H1 (cell line): ENCODE data around the gene LSM4. TPM values are rescaled to one million over a fixed set of nuclear protein-coding genes. Genes with fewer than 3 reads are reported as not detected.

Source experiments
- BACH1 ChIP-seq: IDR thresholded peaks from 2 replicates; pipeline ENCODE4 v1.6.1; 2012; ENCODE audit warnings: low read length, improper control_type of control experiment
- BRCA1 ChIP-seq: IDR thresholded peaks from 2 replicates; pipeline ENCODE4 v1.6.1; 2012; ENCODE audit warnings: low read depth, low read length, improper control_type of control experiment
- CBX5 ChIP-seq: fragments of 300-800, 300-1000 bp; sonication (generic); IDR thresholded peaks from 2 replicates; pipeline ENCODE4 v1.7.1; 2016; ENCODE audit warnings: antibody characterized with exemption, low read length, low read depth
- CBX8 ChIP-seq: fragments of 300-800, 300-1000 bp; sonication (generic); IDR thresholded peaks from 2 replicates; pipeline ENCODE4 v1.7.1; 2016; ENCODE audit warnings: low read depth, low read length, borderline replicate concordance
- CHD1 ChIP-seq: IDR thresholded peaks from 2 replicates; pipeline ENCODE4 v1.6.1; 2012; ENCODE audit warnings: low read depth, low read length, improper control_type of control experiment
- HDAC2 ChIP-seq, 2 experiments: fragments of 300-600 bp in 1 of 2; sonication (generic) in 1 of 2; IDR thresholded peaks; 2 replicates each; pipeline ENCODE4 v1.6.1; 2011 to 2012; ENCODE audit warnings: low read depth in 2 of 2, low read length in 2 of 2, mild to moderate bottlenecking in 2 of 2, moderate library complexity in 2 of 2, borderline replicate concordance in 1 of 2, inconsistent platforms in 1 of 2
- JUND ChIP-seq: IDR thresholded peaks from 2 replicates; pipeline ENCODE4 v1.6.1; 2011; ENCODE audit warnings: mild to moderate bottlenecking, improper control_type of control experiment, low read length
- KDM4A ChIP-seq: IDR thresholded peaks from one replicate; pipeline ENCODE4 v1.7.1; 2012; ENCODE audit warnings: low read depth, mild to moderate bottlenecking, moderate library complexity, low read length, inconsistent platforms; ENCODE audit not compliant: severe bottlenecking
- KDM5A ChIP-seq: fragments of 200-600 bp; IDR thresholded peaks from 2 replicates; pipeline ENCODE4 v1.7.1; 2012; ENCODE audit warnings: mild to moderate bottlenecking, low read length, inconsistent platforms, mixed read lengths
- NANOG ChIP-seq: IDR thresholded peaks from 2 replicates; pipeline ENCODE4 v1.6.1; 2011; ENCODE audit warnings: low read length, low read depth, mild to moderate bottlenecking, inconsistent platforms; ENCODE audit not compliant: insufficient read depth, poor library complexity, severe bottlenecking
- PHF8 ChIP-seq: fragments of 200-600 bp; sonication (generic); conservative IDR thresholded peaks from 2 replicates; pipeline ENCODE4 v1.7.1; 2012; ENCODE audit warnings: low read depth, mild to moderate bottlenecking, inconsistent platforms, low read length, moderate library complexity
- POLR2AphosphoS5 ChIP-seq: IDR thresholded peaks from 2 replicates; pipeline ENCODE4 v1.6.1; 2011; ENCODE audit warnings: low read depth, low read length
- POU5F1 ChIP-seq: IDR thresholded peaks from 2 replicates; pipeline ENCODE4 v1.6.1; 2011; ENCODE audit warnings: low read depth, mild to moderate bottlenecking, low read length, moderate library complexity
- RAD21 ChIP-seq, 2 experiments: IDR thresholded peaks in 1 of 2; conservative IDR thresholded peaks in 1 of 2; 2 replicates each; pipeline ENCODE4 v1.6.1; 2011; ENCODE audit warnings: low read depth in 2 of 2, low read length in 2 of 2, improper control_type of control experiment in 1 of 2, inconsistent platforms in 1 of 2, mild to moderate bottlenecking in 1 of 2, moderate library complexity in 1 of 2
- RXRA ChIP-seq: IDR thresholded peaks from 2 replicates; pipeline ENCODE4 v1.6.1; 2011; ENCODE audit warnings: low read depth, mild to moderate bottlenecking, low read length, moderate library complexity; ENCODE audit not compliant: insufficient read depth
- SAP30 ChIP-seq: fragments of 300-600 bp; sonication (generic); IDR thresholded peaks from 2 replicates; pipeline ENCODE4 v1.7.1; 2012; ENCODE audit warnings: low read length, moderate library complexity, mild to moderate bottlenecking, inconsistent platforms; ENCODE audit not compliant: insufficient read depth, insufficient replicate concordance
- SIX5 ChIP-seq: IDR thresholded peaks from 2 replicates; pipeline ENCODE4 v1.6.1; 2011; ENCODE audit warnings: mild to moderate bottlenecking, low read depth, low read length
- SP1 ChIP-seq: IDR thresholded peaks from 2 replicates; pipeline ENCODE4 v1.6.1; 2011; ENCODE audit warnings: low read depth, low read length
- SRF ChIP-seq: IDR thresholded peaks from 2 replicates; pipeline ENCODE4 v1.6.1; 2011; ENCODE audit warnings: mild to moderate bottlenecking, low read depth, low read length, moderate library complexity
- TAF1 ChIP-seq: IDR thresholded peaks from 2 replicates; pipeline ENCODE4 v1.6.1; 2011; ENCODE audit warnings: mild to moderate bottlenecking, low read depth, low read length
- TCF12 ChIP-seq: IDR thresholded peaks from 2 replicates; pipeline ENCODE4 v1.6.1; 2011; ENCODE audit warnings: low read depth, mild to moderate bottlenecking, low read length
- ZNF274 ChIP-seq: IDR thresholded peaks from 2 replicates; pipeline ENCODE4 v1.7.0; 2012; ENCODE audit warnings: low read length, borderline replicate concordance; ENCODE audit errors: extremely low read depth
- polyA plus RNA-seq, 7 experiments: library from polyadenylated mRNA; depleted of rRNA in 3 of 7; stranded (reverse) in 5 of 7; unstranded in 2 of 7; fragments of >200 nt in 5 of 7; fragments of 200-250 nt in 2 of 7; gene quantifications; 1 replicate in 5 of 7; 2 replicates in 1 of 7; 4 replicates in 1 of 7; pipeline versions ENCODE4 v1.2.1 to v1.2.3, GENCODE V29; 2011 to 2013; ENCODE audit warnings: missing spikeins in 2 of 7, mixed read lengths in 2 of 7
- total RNA-seq: library from RNA; stranded (reverse); fragmentation: NEBNext Ultra II Directional; extraction: Animal tissue kit (Norgen Biotek cat#: 25700); gene quantifications from 2 replicates; pipeline ENCODE4 v1.2.1, GENCODE V29; 2021
- TF ChIP-seq, protein P1 (sequence below): IDR thresholded peaks from 2 replicates; pipeline ENCODE4 v1.6.1; 2012; ENCODE audit warnings: inconsistent platforms

LSM4 gene
- total and polyA plus RNA-seq, 2 of the 8 experiments (the other 6 are each of a cell fraction or from before 2014, with no cell fraction given) = 302 to 319 TPM

DNA sequence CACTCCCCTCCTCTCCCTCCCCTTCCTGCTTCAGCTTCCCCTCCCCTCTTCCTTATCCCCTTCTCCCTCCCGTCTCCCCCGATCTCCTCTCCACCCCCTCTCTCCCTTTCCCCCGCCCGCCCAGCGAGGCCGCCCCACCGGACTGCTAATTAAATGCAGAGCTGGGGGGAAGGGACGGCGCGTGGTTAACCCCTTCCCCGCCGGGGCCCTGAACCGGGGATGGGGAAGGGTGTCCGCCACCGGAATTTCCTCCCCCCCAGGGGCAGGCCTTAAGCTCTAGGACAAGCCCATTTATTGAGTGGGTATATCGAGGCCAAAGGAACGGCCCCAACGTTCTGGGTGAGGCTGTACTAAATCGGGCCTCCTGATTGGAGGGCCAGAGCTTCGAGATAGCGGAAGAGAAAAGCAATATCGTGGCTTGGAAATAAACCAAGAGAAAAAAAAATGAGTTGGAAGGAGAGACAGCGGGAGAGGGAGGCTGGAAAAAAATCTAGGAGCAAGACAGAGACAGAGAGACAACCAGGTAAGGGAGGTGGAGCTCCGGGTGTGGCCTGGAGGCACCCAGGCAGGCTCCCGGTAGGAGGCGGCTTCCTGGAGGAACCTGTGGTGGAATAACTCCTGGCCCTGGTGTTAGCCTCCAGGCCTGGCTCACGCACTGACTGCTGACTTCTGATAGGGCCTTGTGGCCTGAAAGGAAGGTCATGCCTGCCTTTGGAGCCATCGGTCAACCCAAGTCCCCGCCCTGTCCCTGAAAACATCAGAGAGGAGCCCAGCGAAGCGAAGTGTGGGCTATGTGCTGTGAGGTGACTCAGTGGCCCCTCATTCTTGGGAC is 29.9 kb downstream of the LSM4 start (continued):
- TF ChIP-seq BACH1 (no peak), TAF1 (no peak), PHF8 (no peak), SIX5 (no peak), RXRA (no peak), POLR2AphosphoS5 (no peak), ZNF274 (no peak), POU5F1 (no peak), SAP30 (no peak), SP1 (no peak), BRCA1 (no peak), RAD21 (IDR thresholded peaks at IDR 0.05 in 1 of 2, conservative IDR thresholded peaks at IDR 0.05 in 1 of 2; ENCODE audit: low read depth in 2 of 2, low read length in 2 of 2) (no peak; a peak in 1 of 4 replicates), KDM4A (no peak), SRF (no peak), HDAC2 (IDR thresholded peaks at IDR 0.05; ENCODE audit: borderline replicate concordance in 1 of 2, low read depth in 2 of 2, low read length in 2 of 2) (peak in 1 of 2 experiments; percentile 61; a peak in 1 of 4 replicates), CBX8 (no peak), CHD1 (no peak), JUND (no peak), TCF12 (no peak), CBX5 (no peak), KDM5A (no peak), NANOG (peak; percentile 42)
- TF ChIP-seq, protein P1, sequence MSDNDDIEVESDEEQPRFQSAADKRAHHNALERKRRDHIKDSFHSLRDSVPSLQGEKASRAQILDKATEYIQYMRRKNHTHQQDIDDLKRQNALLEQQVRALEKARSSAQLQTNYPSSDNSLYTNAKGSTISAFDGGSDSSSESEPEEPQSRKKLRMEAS = 0 out of 2 replicates have a peak, but pooled peaks have one; percentile 61
